K562 (cell line): Measurements from ENCODE around the gene AGFG1. TPM values are rescaled to one million over a fixed set of nuclear protein-coding genes. Genes with fewer than 3 reads are reported as not detected.
A peak's percentile ranks its signal among the peaks of the same experiment; 100 is the strongest.

ENCODE experiments used
- ATAC-seq: fragments of 200-7000 bp; cut with Tn5 transposase; 3 replicates; pipeline ENCODE4 v1.9.1; 2020; ENCODE audit warnings: moderate library complexity
- BruUV-seq: library from RNA; stranded (reverse); fragments of 400-500 nt; replicated peaks from 2 replicates; lab custom pipeline; 2021; lab: Mats Ljungman, UMichigan
- CTCF ChIA-PET: fragments of 300-600 bp; formaldehyde crosslinking; extraction: SDS; loops from one replicate; lab custom pipeline; 2021; ENCODE audit warnings: low intra/inter-chr PET ratio; lab: Yijun Ruan, JAX
- POLR2A ChIA-PET: fragments of 300-600, 350-650 bp; sonication (Branson Sonifier 250); formaldehyde crosslinking; extraction: SDS; loops from one replicate; lab custom pipeline; 2021; ENCODE audit warnings: antibody characterized with exemption, inconsistent platforms; lab: Yijun Ruan, JAX
- DNase-seq, 4 experiments: peaks; one replicate each; pipeline versions ENCODE4 v3.0.0 to v3.0.0-alpha.2; 2011 to 2018; ENCODE audit warnings: low spot score in 3 of 4, mixed read lengths in 3 of 4; ENCODE audit errors: extremely low read depth in 1 of 4
- FAIRE-seq: peaks from 2 replicates; lab custom pipeline; 2011; peaks lifted over from hg19 to GRCh38; lab: Jason Lieb, UNC
- H2AFZ ChIP-seq: 2 replicates; pipeline ENCODE4 v1.6.0; 2011; ENCODE audit warnings: low read depth, low read length, control low read depth, inconsistent platforms
- H3K27ac ChIP-seq: fragments of 200-600 bp; 3 replicates; pipeline ENCODE4 v1.8.0; 2011; ENCODE audit warnings: low read depth, mild to moderate bottlenecking, control low read depth, inconsistent platforms, low read length, moderate library complexity, mixed read lengths; ENCODE audit errors: extremely low read depth
- H3K27me3 ChIP-seq, 2 experiments: fragments of 300-600 bp in 1 of 2; 2 replicates in 1 of 2; 3 replicates in 1 of 2; pipeline versions ENCODE4 v1.6.0 to v1.8.0; 2011; ENCODE audit warnings: inconsistent platforms in 2 of 2, low read length in 2 of 2, mild to moderate bottlenecking in 1 of 2, mixed read lengths in 1 of 2, moderate library complexity in 1 of 2; ENCODE audit not compliant: control insufficient read depth in 2 of 2, insufficient read depth in 2 of 2
- H3K36me3 ChIP-seq: fragments of 300-600 bp; 3 replicates; pipeline ENCODE4 v1.8.0; 2011; ENCODE audit warnings: mild to moderate bottlenecking, low read length, inconsistent platforms; ENCODE audit not compliant: control insufficient read depth, insufficient read depth
- H3K4me1 ChIP-seq, 2 experiments: fragments of 200-600 bp in 1 of 2; replicated peaks in 1 of 2; 2 replicates in 1 of 2; 3 replicates in 1 of 2; pipeline versions ENCODE4 v1.5.1 to v1.8.0; 2011; ENCODE audit warnings: inconsistent platforms in 2 of 2, low read length in 2 of 2, mild to moderate bottlenecking in 1 of 2, mixed read lengths in 1 of 2, moderate library complexity in 1 of 2; ENCODE audit not compliant: control insufficient read depth in 2 of 2, insufficient read depth in 2 of 2
- H3K4me2 ChIP-seq: 2 replicates; pipeline ENCODE4 v1.6.1; 2011; ENCODE audit warnings: low read length, control low read depth, inconsistent platforms, mixed read lengths; ENCODE audit not compliant: insufficient read depth
- H3K4me3 ChIP-seq: fragments of 200-600 bp; sonication (generic), shearing (Covaris generic); 2 replicates; pipeline ENCODE4 v1.5.1; 2016; ENCODE audit warnings: control low read depth, inconsistent platforms
- H3K79me2 ChIP-seq: fragments of 200-600 bp; 3 replicates; pipeline ENCODE4 v1.8.0; 2011; ENCODE audit warnings: low read length, inconsistent platforms; ENCODE audit not compliant: control insufficient read depth, insufficient read depth
- H3K9ac ChIP-seq, 2 experiments: 2 replicates each; pipeline versions ENCODE4 v1.6.0 to v1.6.1; 2011; ENCODE audit warnings: low read depth in 2 of 2, low read length in 2 of 2, control low read depth in 1 of 2, inconsistent platforms in 1 of 2, mild to moderate bottlenecking in 1 of 2, mixed read lengths in 1 of 2; ENCODE audit not compliant: insufficient read depth in 1 of 2
- H3K9me1 ChIP-seq: one replicate; pipeline ENCODE4 v1.6.0; 2011; ENCODE audit warnings: inconsistent platforms, mild to moderate bottlenecking, low read length, moderate library complexity; ENCODE audit not compliant: control insufficient read depth, insufficient read depth
- H3K9me3 ChIP-seq: replicated peaks from 2 replicates; pipeline ENCODE4 v1.5.1; 2011; ENCODE audit warnings: low read depth, low read length, inconsistent platforms; ENCODE audit not compliant: control insufficient read depth, insufficient read depth
- H4K20me1 ChIP-seq: replicated peaks from 2 replicates; pipeline ENCODE4 v1.6.1; 2011; ENCODE audit warnings: low read length, inconsistent platforms, mixed read lengths; ENCODE audit not compliant: control insufficient read depth, insufficient read depth
- CEBPB ChIP-seq: fragments of 450-650 bp; IDR thresholded peaks from 2 replicates; pipeline ENCODE4 v1.6.1; 2016; ENCODE audit warnings: missing genetic modification characterization, missing compliant biosample characterization
- CHCHD3 ChIP-seq: fragments of 250-450 bp; sonication (Bioruptor Pico); IDR thresholded peaks from 2 replicates; pipeline ENCODE4 v2.1.2; 2022; ENCODE audit warnings: mild to moderate bottlenecking
- CREB1 ChIP-seq, 2 experiments: sonication (generic) in 1 of 2; formaldehyde crosslinking in 1 of 2; IDR thresholded peaks; 2 replicates each; pipeline versions ENCODE4 v1.6.1 to v1.8.0; 2012 to 2022; ENCODE audit warnings: inconsistent platforms in 1 of 2, mild to moderate bottlenecking in 1 of 2, missing genetic modification reagents in 1 of 2, moderate library complexity in 1 of 2
- FOS ChIP-seq: IDR thresholded peaks from 3 replicates; pipeline ENCODE4 v1.6.1; 2011; ENCODE audit not compliant: insufficient read length; ENCODE audit errors: extremely low read depth
- MECOM ChIP-seq: fragments of 250-450 bp; sonication (Bioruptor Pico); IDR thresholded peaks from 2 replicates; pipeline ENCODE4 v1.8.0; 2022; ENCODE audit warnings: inconsistent platforms
- MYC ChIP-seq, 2 experiments: fragments of 250-450 bp in 1 of 2; sonication (Bioruptor Pico) in 1 of 2; IDR thresholded peaks; 2 replicates each; pipeline versions ENCODE4 v1.5.1 to v1.6.1; 2012 to 2021; ENCODE audit warnings: low read depth in 2 of 2, borderline replicate concordance in 1 of 2, improper control_type of control experiment in 1 of 2, low read length in 1 of 2, mild to moderate bottlenecking in 1 of 2, moderate library complexity in 1 of 2
- PREB ChIP-seq: sonication (generic); formaldehyde crosslinking; IDR thresholded peaks from 2 replicates; pipeline ENCODE4 v1.8.1; 2023; ENCODE audit warnings: mild to moderate bottlenecking, missing genetic modification reagents
- RAD21 ChIP-seq, 2 experiments: fragments of 250-450 bp in 1 of 2; fragments of 450-650 bp in 1 of 2; sonication (Bioruptor Pico) in 1 of 2; formaldehyde crosslinking in 1 of 2; IDR thresholded peaks in 1 of 2; conservative IDR thresholded peaks in 1 of 2; 2 replicates each; pipeline versions ENCODE4 v1.4.0 to v1.8.0; 2020 to 2022; ENCODE audit warnings: mild to moderate bottlenecking in 2 of 2, moderate library complexity in 1 of 2
- RBM17 ChIP-seq: fragments of 200-400 bp; formaldehyde crosslinking; IDR thresholded peaks from 2 replicates; pipeline ENCODE4 v1.6.1; 2017; ENCODE audit warnings: low read depth, mild to moderate bottlenecking, low read length, borderline replicate concordance
- ZNF316 ChIP-seq: fragments of 450-650 bp; IDR thresholded peaks from 2 replicates; pipeline ENCODE4 v1.6.1; 2016
- ZNF583 ChIP-seq: fragments of 250-450 bp; sonication (Bioruptor Pico); IDR thresholded peaks from 2 replicates; pipeline ENCODE4 v1.4.0; 2020
- ZNF589 ChIP-seq: fragments of 200-800 bp; sonication (Bioruptor generic); IDR thresholded peaks from 2 replicates; pipeline ENCODE4 v1.6.1; 2016; ENCODE audit warnings: low read depth, missing genetic modification characterization, missing compliant biosample characterization
- whole genome bisulfite sequencing: fragments of 100-300 bp; shearing (Covaris generic); methylation state at CpG from one replicate; pipeline ENCODE4 v1.1.6; 2016; ENCODE audit warnings: low coverage, mixed read lengths; ENCODE audit not compliant: insufficient coverage; ENCODE audit errors: missing lambda C conversion rate; 5-methylcytosine and 5-hydroxymethylcytosine counted together
- in situ Hi-C: fragments of 300-500 bp; cut with MboI; formaldehyde crosslinking; loops from 4 replicates; pipeline ENCODE4 v1.15.0; 2018; ENCODE audit warnings: inconsistent platforms, mixed read lengths
- intact Hi-C: fragments of 100-400 bp; cut with micrococcal nuclease; formaldehyde crosslinking; loops from 2 replicates; pipeline ENCODE4 v1.14.2; 2022
- polyA plus RNA-seq, 8 experiments: library from polyadenylated mRNA; depleted of rRNA in 4 of 8; stranded (reverse) in 5 of 8; unstranded in 3 of 8; fragments of >200 nt; fragmentation: Nextera tagmentation in 2 of 8; fragmentation: Illumina TruSeq in 1 of 8; extraction: Ambion mirVana in 2 of 8; extraction: Trizol in 1 of 8; gene quantifications; 2 replicates each; pipeline versions ENCODE4 v1.2.1 to v1.2.3, GENCODE V29; 2011 to 2014; ENCODE audit warnings: inconsistent platforms in 1 of 8, missing spikeins in 1 of 8
- total RNA-seq, 7 experiments: library from RNA; depleted of rRNA in 6 of 7; stranded (reverse); fragments of >200 nt in 6 of 7; fragmentation: Illumina TruSeq in 2 of 7; extraction: Trizol in 2 of 7; gene quantifications; 2 replicates each; pipeline versions ENCODE4 v1.2.1 to v1.2.3, GENCODE V29; 2011 to 2021; ENCODE audit warnings: low replicate concordance in 1 of 7

Gene AGFG1
- total and polyA plus RNA-seq, 9 of the 15 experiments (the other 6 are each of a cell fraction or from before 2014, with no cell fraction given): 11.2 to 97.5 (median 36.0) TPM

GRCh38 chr2:227450311-227450841 is 21.6 kb upstream of the AGFG1 start:
- H3K27me3 ChIP-seq: no peaks in the 10 kb centered on the region
- H3K4me1 ChIP-seq: peaks cover 4 to 26% of the 10 kb centered on the region in 2 experiments; a peak in 3 of 5 replicates
- in situ Hi-C loops: no loop called here
- WGBS: 29% methylated on average over 4 of the region's 5 CpGs
- POLR2A ChIA-PET: interaction anchor here (1.4 to 1.6 kb wide), 3 partner anchors 14 to 54 kb away, joined by 3 to 5 read pairs (median 4); no protein-coding TSS in a partner anchor
- peak overlapping the region in 1 of 2 experiments; percentile 53; a peak in 2 of 4 replicates for H3K9ac ChIP-seq
- H3K27ac ChIP-seq: peak overlapping the region; percentile 86
- no peaks in the 10 kb centered on the region for H3K9me1 ChIP-seq
- CTCF ChIA-PET: no interaction called here
- BruUV-seq: no TSS peak
- H3K79me2 ChIP-seq: no peaks in the 10 kb centered on the region
- H3K4me3 ChIP-seq: no peak overlapping the region
- FAIRE-seq (no peak), ATAC-seq (peak; percentile 3; the same call in 1 of the 3 replicates), DNase-seq (no peak)
- no peaks in the 10 kb centered on the region for H4K20me1 ChIP-seq
- H3K9me3 ChIP-seq: no peaks in the 10 kb centered on the region
- H3K4me2 ChIP-seq: peak overlapping the region; percentile 63; the same call in 1 of the 2 replicates
- no peaks in the 10 kb centered on the region for H3K36me3 ChIP-seq
- intact Hi-C loops: loop anchor here (2.0 to 5.0 kb wide), 2 partner anchors 16 to 43 kb away; no protein-coding TSS in a partner anchor
- H2AFZ ChIP-seq: peak overlapping the region; percentile 89
- TF ChIP-seq CEBPB (tag) (peak; percentile 22; the same call in 1 of the 2 replicates), RBM17 (no peak)

- Histone ChIP-seq H3K4me2 (peak overlapping the region; percentile 63), H4K20me1 (no peaks in the 10 kb centered on the region), H3K4me1 (peaks cover 4 to 26% of the 10 kb centered on the region in 2 experiments; a peak in 3 of 5 replicates), H3K9ac (peak overlapping the region in 1 of 2 experiments; percentile 53; a peak in 2 of 4 replicates), H3K27ac (peak overlapping the region; percentile 86), H3K79me2 (no peaks in the 10 kb centered on the region), H3K9me3 (no peaks in the 10 kb centered on the region), H3K9me1 (no peaks in the 10 kb centered on the region), H2AFZ (peak overlapping the region; percentile 89), H3K27me3 (no peaks in the 10 kb centered on the region), H3K36me3 (no peaks in the 10 kb centered on the region), H3K4me3 (no peak overlapping the region)
- peak; percentile 94 for ATAC-seq
- ChIA-PET POLR2A (interaction anchor here (1.0 to 1.6 kb wide), 5 partner anchors 9 to 102 kb away, joined by 3 to 5 read pairs (median 3); no protein-coding TSS in a partner anchor), CTCF (no interaction called here)
- WGBS: 0% methylated on average over 4 of the region's 5 CpGs
- DNase-seq: peak; percentile 81 to 93 (median 86)
- FAIRE-seq: peak; percentile 98
- BruUV-seq: no TSS peak
- intact Hi-C loops: loop anchor here (2.0 to 5.0 kb wide), 2 partner anchors 16 to 44 kb away; no protein-coding TSS in a partner anchor
- in situ Hi-C loops: no loop called here
- no peak for TF ChIP-seq PREB (CRISPR knock-in tag)
- 0 out of 2 replicates have a peak, but pooled peaks have one; percentile 20 for TF ChIP-seq MECOM
- TF ChIP-seq ZNF316: peak; percentile 96
- TF ChIP-seq CREB1 (IDR thresholded peaks at IDR 0.05): peak; percentile 74
- TF ChIP-seq CREB1 (CRISPR knock-in tag; IDR thresholded peaks at IDR 0.05): no peak
- TF ChIP-seq MYC (IDR thresholded peaks at IDR 0.05; ENCODE audit: low read depth, low read length): peak; percentile 86
- TF ChIP-seq MYC (CRISPR knock-in tag; IDR thresholded peaks at IDR 0.05; ENCODE audit: borderline replicate concordance, low read depth): no peak
- TF ChIP-seq ZNF583 (CRISPR knock-in tag): no peak
- peak; percentile 95 for TF ChIP-seq ZNF589 (CRISPR knock-in tag)
- no peak for TF ChIP-seq CHCHD3 (CRISPR knock-in tag)
- no peak for TF ChIP-seq RAD21 (CRISPR knock-in tag; conservative IDR thresholded peaks at IDR 0.05 in 1 of 2, IDR thresholded peaks at IDR 0.05 in 1 of 2)
- TF ChIP-seq FOS: no peak
Measured at GRCh38 chr2:227450926-227451654, 20.9 kb upstream of the AGFG1 start.
